Central memory CD8-positive, alpha-beta T cell (primary cell): ENCODE data around the gene MTMR10.

Experiments used
- ATAC-seq: fragments of 150-1000 bp; cut with Tn5 transposase; replicated peaks from 2 replicates; pipeline ENCODE4 v1.10.0; 2022; ENCODE audit warnings: mild to moderate bottlenecking, moderate FRiP score, moderate number of reproducible peaks; ENCODE audit not compliant: poor library complexity, severe bottlenecking; ENCODE audit errors: extremely low read depth
- DNase-seq, 2 donors: peaks; one replicate each; pipeline ENCODE4 v3.0.0; 2021; ENCODE audit warnings: low spot score in 2 of 2
- H3K27ac Mint-ChIP-seq: one replicate; pipeline ENCODE4 v1.8.0; 2022; ENCODE audit warnings: low read depth, mild to moderate bottlenecking, moderate library complexity, mixed read lengths
- H3K27me3 Mint-ChIP-seq: one replicate; pipeline ENCODE4 v1.8.0; 2022; ENCODE audit warnings: mixed read lengths
- H3K36me3 Mint-ChIP-seq: one replicate; pipeline ENCODE4 v1.8.0; 2022; ENCODE audit warnings: mild to moderate bottlenecking, moderate library complexity, mixed read lengths; ENCODE audit not compliant: insufficient read depth
- H3K4me1 Mint-ChIP-seq: one replicate; pipeline ENCODE4 v1.8.0; 2022; ENCODE audit warnings: mixed read lengths
- H3K4me3 Mint-ChIP-seq: one replicate; pipeline ENCODE4 v1.8.0; 2022; ENCODE audit warnings: mild to moderate bottlenecking, moderate library complexity, mixed read lengths
- H3K9me3 Mint-ChIP-seq: one replicate; pipeline ENCODE4 v1.8.0; 2022; ENCODE audit warnings: mixed read lengths

The MTMR10 gene, protein sequence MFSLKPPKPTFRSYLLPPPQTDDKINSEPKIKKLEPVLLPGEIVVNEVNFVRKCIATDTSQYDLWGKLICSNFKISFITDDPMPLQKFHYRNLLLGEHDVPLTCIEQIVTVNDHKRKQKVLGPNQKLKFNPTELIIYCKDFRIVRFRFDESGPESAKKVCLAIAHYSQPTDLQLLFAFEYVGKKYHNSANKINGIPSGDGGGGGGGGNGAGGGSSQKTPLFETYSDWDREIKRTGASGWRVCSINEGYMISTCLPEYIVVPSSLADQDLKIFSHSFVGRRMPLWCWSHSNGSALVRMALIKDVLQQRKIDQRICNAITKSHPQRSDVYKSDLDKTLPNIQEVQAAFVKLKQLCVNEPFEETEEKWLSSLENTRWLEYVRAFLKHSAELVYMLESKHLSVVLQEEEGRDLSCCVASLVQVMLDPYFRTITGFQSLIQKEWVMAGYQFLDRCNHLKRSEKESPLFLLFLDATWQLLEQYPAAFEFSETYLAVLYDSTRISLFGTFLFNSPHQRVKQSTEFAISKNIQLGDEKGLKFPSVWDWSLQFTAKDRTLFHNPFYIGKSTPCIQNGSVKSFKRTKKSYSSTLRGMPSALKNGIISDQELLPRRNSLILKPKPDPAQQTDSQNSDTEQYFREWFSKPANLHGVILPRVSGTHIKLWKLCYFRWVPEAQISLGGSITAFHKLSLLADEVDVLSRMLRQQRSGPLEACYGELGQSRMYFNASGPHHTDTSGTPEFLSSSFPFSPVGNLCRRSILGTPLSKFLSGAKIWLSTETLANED

DNA sequence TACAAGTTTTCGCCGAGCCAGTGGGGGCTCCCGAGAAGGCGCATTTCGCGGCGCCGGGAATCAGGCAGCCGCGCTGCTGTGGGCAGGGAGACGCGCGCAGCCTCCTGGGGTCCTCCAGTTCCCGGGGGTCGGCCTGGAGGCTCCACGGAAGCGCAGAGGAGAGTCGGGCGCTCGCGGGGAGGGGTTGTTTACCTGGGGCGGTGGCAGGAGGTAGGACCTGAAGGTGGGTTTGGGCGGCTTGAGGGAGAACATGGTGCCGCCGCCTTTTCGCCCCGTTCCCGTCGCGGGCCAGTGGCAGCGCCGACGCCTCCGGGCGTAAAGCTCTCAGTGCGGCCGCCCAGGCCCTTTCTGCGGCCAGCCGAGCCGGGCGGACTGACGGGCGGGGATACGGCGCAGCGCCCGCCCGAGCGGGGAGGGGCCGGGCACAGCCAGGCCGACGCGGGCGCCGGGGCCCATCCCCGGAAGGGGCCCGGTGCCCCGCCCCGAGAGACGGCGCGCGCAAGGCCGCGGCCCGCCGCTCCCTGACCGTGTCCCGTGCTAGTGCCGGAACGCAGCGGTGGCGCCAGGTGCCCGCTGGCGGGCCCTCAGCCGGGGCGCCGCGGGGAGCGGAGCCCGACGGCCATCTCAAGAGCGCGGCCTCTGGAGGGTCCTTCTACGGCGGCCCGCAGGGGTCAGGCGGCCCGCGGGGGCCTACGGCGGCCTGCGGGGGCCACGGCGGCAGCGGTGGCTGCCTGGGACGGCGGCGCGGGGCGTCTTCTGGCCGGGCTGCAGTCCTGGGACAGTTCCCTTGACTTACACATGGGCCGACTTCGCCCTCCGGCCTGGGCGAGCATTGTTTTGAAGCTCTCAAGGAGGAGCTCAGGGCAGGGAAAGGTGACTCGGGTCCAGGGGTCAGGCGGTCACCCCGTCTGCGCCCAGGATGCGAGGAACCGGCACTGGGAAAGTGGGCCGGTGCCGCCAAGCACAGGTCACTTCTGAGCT is at the start of gene MTMR10:
TSS of gene MTMR10 (minus strand) at position 374 of the 981 bp plus-strand sequence. CDS start at position 252, 122 bp downstream.
- H3K27ac Mint-ChIP-seq, result peak within 1 kb of the TSS; percentile 97
- H3K27me3 Mint-ChIP-seq, result no peaks in the 10 kb centered on the region
- H3K4me3 Mint-ChIP-seq, result peak within 1 kb of the TSS; percentile 97
- peaks cover 15% of the 10 kb centered on the region for H3K36me3 Mint-ChIP-seq
- H3K9me3 Mint-ChIP-seq, result no peaks in the 10 kb centered on the region
- ATAC-seq, result peak; percentile 96
- peaks cover 36% of the 10 kb centered on the region for H3K4me1 Mint-ChIP-seq
- peak; percentile 63 to 64 for DNase-seq

DNA sequence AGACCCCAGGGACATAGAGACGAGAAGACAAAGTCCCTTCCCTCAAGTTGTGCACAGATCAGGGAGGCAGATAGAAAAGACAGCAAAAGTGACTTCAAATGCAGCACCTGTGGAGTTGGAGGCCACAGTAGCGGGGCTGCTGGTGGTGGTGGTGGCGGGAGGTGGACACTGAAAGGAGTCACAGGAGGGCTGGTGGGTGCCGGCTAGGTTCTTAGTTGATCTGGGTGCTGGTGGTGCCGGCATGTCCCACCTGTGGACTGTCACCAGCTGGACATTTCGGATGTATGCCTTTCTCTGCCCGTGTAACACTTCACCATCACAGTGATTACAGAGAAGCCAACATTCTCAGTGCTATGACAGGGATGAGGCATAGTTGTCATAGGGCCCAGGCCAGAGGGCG is 49.2 kb upstream of the MTMR10 start:
- no peak overlapping the region for H3K27ac Mint-ChIP-seq
- no peaks in the 10 kb centered on the region for H3K9me3 Mint-ChIP-seq

DNA sequence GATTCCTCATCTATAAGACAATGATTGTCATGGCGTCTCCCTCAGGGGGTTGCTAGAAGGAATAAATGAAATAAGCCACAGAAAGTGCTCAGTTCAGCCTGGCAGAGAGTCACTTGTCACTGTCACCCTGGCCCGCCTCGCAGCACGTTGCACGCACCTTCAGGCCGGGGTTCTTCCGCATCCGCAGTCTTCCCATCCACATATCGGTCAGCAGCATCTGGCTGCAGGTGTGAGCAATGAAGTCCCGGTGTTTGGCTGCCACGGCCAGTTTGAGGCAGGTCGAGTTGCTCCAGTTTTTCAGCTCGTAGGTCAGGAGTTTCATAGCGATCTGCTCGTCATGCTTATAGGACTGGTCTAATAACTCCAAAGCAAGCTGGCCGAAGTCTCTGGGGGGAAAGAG is 48.5 kb upstream of the MTMR10 start:
- H3K27ac Mint-ChIP-seq, result no peak overlapping the region
- peaks cover 41% of the 10 kb centered on the region for H3K27me3 Mint-ChIP-seq
- no peaks in the 10 kb centered on the region for H3K9me3 Mint-ChIP-seq
- DNase-seq, result no peak
- no peaks in the 10 kb centered on the region for H3K4me1 Mint-ChIP-seq
- ATAC-seq, result no peak
- H3K4me3 Mint-ChIP-seq, result no peak overlapping the region
- no peaks in the 10 kb centered on the region for H3K36me3 Mint-ChIP-seq

More for the DNA sequence above, 49.2 kb upstream of the MTMR10 start:
- Mint-ChIP-seq H3K27me3 (peaks cover 41% of the 10 kb centered on the region), H3K4me1 (no peaks in the 10 kb centered on the region), H3K4me3 (no peak overlapping the region), H3K36me3 (no peaks in the 10 kb centered on the region)
- DNase-seq, result no peak
- no peak for ATAC-seq

DNA sequence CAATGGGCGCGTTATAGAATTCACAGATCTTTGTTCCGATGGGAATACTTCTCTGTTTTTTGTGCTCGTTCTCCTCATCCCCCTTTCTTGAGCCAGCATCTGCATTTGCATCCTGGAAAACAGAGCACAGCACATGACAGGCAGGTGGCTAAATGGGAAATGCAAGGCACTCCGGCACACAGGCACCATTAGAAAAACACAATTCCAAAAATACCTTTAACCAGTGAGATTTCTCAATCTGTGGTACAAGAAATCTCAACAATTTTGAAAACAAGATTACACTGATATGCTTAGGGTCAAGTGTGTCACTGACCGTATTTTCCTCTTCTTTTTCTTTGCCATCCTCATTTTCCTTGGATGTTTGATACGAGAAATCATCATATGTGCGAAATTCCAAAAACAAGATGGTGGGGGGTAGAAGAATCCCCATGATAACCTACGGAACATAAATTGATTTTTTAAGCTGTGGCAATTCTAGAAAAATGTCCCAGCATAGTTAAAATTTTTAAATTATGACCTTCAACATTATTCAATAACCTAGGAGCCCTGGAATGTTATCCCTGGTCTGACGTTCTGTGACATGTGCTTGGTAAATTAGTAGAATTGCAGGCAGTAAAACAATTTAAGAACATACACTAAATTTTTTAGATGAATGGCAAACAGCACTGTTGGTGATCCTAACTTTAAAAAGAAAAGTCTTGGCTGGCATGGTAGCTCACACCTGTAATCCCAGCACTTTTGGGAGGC is 46.5 kb upstream of the MTMR10 start:
- Mint-ChIP-seq H3K27me3 (peaks cover 29% of the 10 kb centered on the region), H3K4me3 (no peak overlapping the region), H3K4me1 (no peaks in the 10 kb centered on the region), H3K36me3 (no peaks in the 10 kb centered on the region), H3K9me3 (no peaks in the 10 kb centered on the region), H3K27ac (no peak overlapping the region)
- no peak for ATAC-seq
- DNase-seq, result no peak

DNA sequence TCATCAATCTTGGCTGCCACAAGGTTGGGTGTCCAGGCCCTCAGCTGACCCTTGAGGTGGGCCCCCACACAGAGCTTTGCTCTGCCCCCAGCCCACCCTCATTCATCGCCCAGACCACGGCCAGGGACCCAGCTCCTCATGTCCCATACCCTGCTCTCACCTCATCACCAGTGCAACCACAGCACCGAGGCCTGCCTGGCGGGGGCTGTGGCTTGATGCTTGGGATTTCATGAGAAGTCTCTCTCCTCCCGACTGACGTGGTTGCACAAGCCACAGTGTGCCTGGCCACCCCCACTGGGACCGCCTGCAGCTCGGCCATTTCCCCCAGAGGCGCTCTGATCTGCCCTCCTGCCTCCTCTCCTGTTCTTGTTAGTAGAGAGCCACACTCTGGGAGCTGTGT is 45.4 kb upstream of the MTMR10 start:
- H3K27me3 Mint-ChIP-seq, result peaks cover 18% of the 10 kb centered on the region
- no peaks in the 10 kb centered on the region for H3K4me1 Mint-ChIP-seq
- H3K4me3 Mint-ChIP-seq, result no peak overlapping the region
- ATAC-seq (no peak), DNase-seq (no peak)
- no peaks in the 10 kb centered on the region for H3K36me3 Mint-ChIP-seq
- no peak overlapping the region for H3K27ac Mint-ChIP-seq
- no peaks in the 10 kb centered on the region for H3K9me3 Mint-ChIP-seq

DNA sequence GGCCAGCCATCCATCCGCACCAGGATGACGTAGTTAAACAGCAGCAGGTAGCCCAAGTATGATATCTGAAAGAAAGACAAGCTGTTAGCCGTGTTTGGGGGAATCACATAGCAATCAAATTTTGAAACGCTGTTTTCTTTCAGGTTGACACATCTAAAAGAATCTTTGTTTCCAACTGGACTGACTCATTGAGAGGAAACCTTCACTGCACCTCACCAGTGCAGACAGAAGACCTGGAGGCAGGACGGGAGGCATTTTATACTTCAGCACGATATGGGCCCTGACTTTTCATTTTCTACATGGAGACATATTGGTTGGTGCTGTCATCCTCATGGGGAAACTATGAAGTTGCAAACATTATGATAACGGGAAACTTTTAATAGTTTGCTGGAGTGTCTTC is 44.2 kb upstream of the MTMR10 start:
- ATAC-seq (no peak), DNase-seq (no peak)
- H3K4me1 Mint-ChIP-seq, result no peaks in the 10 kb centered on the region
- no peak overlapping the region for H3K27ac Mint-ChIP-seq
- H3K27me3 Mint-ChIP-seq, result peaks cover 10% of the 10 kb centered on the region
- no peaks in the 10 kb centered on the region for H3K9me3 Mint-ChIP-seq
- no peak overlapping the region for H3K4me3 Mint-ChIP-seq
- H3K36me3 Mint-ChIP-seq, result no peaks in the 10 kb centered on the region

DNA sequence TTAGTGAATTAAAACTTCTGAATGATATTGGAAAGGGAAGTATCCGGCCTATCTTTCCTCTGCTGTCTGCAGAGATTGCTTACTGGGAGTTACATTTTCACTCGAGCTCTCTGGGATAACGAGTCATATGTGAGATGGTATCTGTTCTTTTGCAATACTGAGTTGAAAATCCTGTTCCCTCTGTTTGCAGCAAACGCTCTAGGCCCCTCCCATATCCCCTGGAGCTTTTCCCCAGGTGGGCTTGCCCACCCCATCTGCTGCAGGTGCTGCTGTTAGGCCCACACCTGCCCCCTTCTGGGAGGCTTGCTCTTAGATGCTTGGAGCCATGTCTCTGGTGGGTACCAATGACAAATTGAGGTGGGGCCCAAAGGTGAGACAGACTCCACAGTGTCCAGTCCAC is 42.7 kb upstream of the MTMR10 start:
- DNase-seq (no peak), ATAC-seq (no peak)
- H3K9me3 Mint-ChIP-seq, result no peaks in the 10 kb centered on the region
- H3K4me3 Mint-ChIP-seq, result no peak overlapping the region
- H3K27ac Mint-ChIP-seq, result no peak overlapping the region
- H3K27me3 Mint-ChIP-seq, result peaks cover 5% of the 10 kb centered on the region
- H3K36me3 Mint-ChIP-seq, result no peaks in the 10 kb centered on the region
- H3K4me1 Mint-ChIP-seq, result no peaks in the 10 kb centered on the region

DNA sequence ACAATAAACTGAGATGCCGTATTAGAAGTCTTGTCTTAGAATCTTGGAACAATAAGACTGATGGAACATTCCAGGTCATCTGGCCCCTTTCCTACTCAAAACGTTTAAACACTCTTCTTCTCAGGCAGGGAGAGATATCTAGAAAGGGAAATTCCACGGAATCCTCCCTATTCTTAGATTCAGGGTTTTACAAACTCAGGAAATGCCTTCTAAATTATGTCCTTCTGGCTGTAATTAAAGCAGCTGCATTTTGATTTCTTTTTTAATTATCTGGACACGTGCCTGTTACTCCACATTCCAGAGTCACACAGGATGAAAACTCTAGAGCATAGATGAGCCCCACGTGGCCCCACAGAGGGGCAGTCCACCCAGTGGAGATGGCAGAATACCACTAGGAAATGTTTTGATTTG is 41.5 kb upstream of the MTMR10 start:
- Mint-ChIP-seq H3K9me3 (no peaks in the 10 kb centered on the region), H3K27ac (no peak overlapping the region), H3K36me3 (no peaks in the 10 kb centered on the region), H3K27me3 (peaks cover 10% of the 10 kb centered on the region), H3K4me1 (no peaks in the 10 kb centered on the region), H3K4me3 (no peak overlapping the region)
- no peak for ATAC-seq
- no peak for DNase-seq

DNA sequence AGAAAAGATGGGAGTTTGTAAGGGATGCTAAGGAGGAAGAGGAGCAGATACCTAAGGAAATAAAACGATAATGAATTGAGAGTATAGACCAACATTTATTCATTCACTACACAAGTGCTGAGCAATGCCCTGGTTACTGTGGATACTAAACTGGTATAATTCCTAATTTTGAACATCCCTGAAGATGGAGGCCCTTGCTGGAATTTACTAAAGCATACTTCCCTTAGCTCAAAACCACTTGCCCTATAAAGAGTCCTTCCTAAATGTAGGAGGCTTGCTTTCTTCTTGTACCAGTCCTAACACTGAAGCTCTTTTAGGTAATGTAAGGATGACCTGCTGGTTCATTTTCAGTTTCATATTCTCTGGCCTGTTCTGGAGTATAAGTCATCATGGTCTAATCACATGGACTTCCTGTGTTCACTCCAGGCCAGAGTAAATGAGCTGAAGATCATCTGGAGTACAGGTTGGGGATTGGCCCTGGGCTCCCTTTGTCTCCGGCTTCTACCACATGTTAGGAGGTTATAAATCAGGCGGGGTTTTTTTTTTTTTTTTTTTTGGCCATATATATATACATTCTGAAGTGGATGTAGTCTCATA is 40.1 kb upstream of the MTMR10 start:
- no peaks in the 10 kb centered on the region for H3K36me3 Mint-ChIP-seq
- no peak overlapping the region for H3K27ac Mint-ChIP-seq
- peaks cover 10% of the 10 kb centered on the region for H3K27me3 Mint-ChIP-seq
- DNase-seq, result no peak
- no peaks in the 10 kb centered on the region for H3K9me3 Mint-ChIP-seq
- no peak overlapping the region for H3K4me3 Mint-ChIP-seq
- no peak for ATAC-seq
- no peaks in the 10 kb centered on the region for H3K4me1 Mint-ChIP-seq

DNA sequence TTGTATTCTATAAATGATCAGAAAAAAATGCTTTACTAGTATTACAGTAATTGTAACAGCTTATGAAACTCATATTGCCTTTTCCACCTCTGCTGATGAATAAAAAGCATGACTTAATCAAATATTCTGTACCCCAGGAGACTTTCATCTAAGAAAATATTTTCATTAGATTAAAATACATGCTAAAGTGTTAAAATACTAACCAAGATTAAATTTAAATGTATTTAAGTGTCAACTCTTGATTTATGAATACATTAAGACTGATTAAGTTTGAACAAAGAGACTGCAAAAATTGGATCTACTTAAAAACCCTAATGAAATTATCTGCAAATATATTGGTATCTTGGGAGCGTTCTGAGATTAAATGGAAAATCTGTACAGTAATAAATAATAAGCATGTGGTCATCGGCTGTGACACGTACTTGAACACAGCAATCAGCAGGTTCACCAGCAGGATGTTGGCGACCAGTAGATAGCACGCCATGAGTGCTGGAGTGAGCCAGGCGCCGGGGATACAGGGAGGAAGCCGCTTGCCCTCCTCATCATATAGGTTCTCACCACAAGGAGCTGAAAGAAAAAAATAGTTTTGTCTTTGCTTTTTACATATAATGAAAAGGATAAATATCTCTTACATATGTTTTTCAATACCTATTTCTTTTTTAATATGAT is 36.6 kb upstream of the MTMR10 start:
- H3K4me1 Mint-ChIP-seq, result no peaks in the 10 kb centered on the region
- H3K27ac Mint-ChIP-seq, result no peak overlapping the region
- DNase-seq, result no peak
- peaks cover 19% of the 10 kb centered on the region for H3K27me3 Mint-ChIP-seq
- ATAC-seq, result no peak
- no peaks in the 10 kb centered on the region for H3K9me3 Mint-ChIP-seq
- no peaks in the 10 kb centered on the region for H3K36me3 Mint-ChIP-seq
- no peak overlapping the region for H3K4me3 Mint-ChIP-seq

DNA sequence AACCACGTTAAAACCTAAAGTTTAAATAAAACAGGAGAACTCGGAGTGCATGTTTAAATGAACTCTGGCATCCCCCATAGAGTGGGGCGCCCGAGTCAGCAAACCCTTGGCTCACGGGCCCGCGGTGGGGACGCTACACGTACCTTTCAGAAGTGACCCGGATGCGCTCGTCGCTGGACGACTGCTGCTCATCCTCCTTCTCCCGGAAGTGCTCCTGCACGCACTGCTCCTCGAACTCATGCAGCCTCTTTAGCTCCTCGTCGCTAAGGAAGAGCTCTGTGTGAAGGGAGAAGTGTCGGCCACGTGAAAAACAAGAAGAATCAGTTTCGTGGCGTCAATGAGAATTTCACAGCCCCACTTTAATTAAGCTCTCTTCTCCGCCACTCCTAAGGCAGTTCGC is 34.6 kb upstream of the MTMR10 start:
- no peaks in the 10 kb centered on the region for H3K9me3 Mint-ChIP-seq
- H3K4me1 Mint-ChIP-seq, result no peaks in the 10 kb centered on the region
- H3K4me3 Mint-ChIP-seq, result no peak overlapping the region
- H3K36me3 Mint-ChIP-seq, result no peaks in the 10 kb centered on the region
- peaks cover 31% of the 10 kb centered on the region for H3K27me3 Mint-ChIP-seq
- H3K27ac Mint-ChIP-seq, result no peak overlapping the region
- DNase-seq (no peak), ATAC-seq (no peak)
